GM21825 (cell line): Measurements from ENCODE around the gene TFCP2L1.

Source experiments
- ATAC-seq: cut with Tn5 transposase; IDR thresholded peaks from one replicate; pipeline ENCODE4 v1.9.1; 2021; ENCODE audit warnings: mild to moderate bottlenecking, moderate library complexity; ENCODE audit not compliant: unreplicated experiment

TFCP2L1 gene

DNA sequence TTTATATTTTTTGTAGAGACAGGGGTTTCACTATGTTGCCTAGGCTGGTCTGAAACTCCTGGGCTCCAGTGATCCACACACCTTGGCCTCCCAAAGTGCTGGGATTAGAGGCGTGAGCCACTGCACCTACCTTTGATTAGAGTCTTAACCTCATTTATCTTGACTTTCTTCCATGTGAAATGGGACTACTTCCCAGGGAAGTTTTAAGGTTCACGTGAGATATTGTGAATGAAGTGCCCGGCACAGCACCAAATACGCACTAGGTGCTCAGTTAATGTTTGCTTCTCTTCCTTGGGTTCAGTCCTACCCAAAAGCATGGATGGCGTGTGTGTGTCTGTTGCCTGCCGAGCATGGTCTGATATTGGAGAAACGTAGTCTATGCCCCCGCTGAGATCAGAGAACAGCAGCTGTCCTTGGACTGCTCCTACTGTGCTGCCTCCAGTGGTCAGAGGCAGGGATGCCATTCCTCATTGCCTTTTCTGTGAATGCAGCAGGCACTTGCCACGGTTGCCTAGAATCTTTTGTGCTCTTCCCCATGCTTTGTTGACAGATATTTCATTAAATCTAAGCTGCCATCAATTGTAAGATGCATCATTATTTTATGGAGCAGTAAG is 12.3 kb upstream of the TFCP2L1 start:
- no peak for ATAC-seq

DNA sequence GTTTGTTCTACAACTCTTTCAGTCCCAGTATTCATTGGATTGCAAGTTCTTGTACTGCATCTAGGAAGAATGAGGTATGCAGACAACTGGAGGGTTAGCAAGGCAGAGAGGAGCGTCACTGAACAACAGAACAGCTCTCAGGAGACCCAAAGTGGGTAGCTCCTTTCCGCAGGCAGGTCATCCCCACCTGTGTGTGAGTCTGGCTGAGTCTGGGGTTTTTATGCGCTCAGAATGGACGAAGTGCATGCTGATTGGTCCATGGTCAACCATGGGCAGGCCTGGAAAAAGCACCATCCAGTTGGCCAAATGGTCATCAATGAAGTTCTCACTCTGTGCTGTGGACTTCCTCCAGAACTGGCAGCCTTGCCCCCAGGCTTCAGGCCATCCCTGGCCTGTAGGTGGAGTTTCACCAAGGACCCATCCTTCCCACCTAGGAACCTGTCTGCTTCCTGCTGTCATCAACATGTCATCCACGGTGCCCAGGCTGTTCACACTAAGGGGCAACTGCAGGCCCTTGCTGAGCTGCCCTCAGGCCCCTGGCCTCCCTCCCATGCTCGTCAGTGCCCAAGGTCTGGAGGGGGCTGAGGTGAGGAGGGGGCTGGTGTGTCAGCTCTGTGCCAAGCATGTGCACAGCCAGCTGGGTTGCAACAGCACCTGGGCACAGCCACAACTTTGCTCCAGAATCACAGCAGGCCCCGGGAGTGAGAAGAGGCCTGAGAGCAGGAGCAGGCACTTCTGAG is 11.1 kb upstream of the TFCP2L1 start:
- ATAC-seq = no peak

DNA sequence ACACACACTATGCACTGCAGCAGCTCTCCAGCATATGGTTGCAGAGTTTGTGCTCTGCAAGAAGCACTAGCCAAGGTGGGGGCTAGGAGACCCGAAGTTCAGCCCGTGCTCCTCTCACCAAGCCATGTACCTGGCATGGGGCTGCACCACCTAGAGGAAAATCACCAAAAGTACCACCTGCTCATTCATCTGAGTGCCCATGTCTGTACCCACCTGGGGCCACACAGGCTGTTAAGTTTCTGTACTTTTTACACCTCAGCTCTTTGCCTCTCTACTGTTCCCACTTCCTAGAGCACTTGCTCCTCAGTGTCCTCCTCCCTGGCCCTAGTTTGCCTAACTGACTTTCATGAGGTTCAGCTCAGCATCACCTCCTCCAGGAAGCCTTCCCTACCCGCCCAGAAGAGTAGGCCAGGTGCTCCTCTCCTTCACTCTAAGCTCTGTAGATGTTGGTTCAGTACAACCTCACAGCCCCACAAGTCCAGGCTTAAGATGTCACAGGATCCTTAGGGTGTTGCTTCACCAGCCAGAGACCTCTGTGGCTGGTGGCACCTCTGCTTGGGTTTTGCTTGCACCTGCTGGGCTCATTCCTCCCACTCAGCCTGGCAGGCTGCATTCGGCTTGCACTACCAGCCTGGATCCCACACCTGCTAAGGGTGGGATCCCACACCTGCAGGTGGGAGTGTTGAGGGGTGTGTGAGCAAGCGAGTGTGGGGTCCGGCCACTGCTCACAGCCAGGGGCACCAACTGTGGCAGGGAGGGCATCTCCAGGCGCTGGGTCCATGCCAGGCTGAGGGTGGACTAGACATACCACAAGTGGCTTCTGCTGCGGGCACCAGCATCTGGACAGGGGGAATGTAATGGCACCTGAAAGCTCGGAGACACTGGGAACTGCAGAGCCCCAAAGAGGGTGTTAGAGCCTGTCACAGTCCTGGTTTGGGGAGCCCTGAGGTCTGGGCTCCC is 10.2 kb upstream of the TFCP2L1 start:
- ATAC-seq = no peak

DNA sequence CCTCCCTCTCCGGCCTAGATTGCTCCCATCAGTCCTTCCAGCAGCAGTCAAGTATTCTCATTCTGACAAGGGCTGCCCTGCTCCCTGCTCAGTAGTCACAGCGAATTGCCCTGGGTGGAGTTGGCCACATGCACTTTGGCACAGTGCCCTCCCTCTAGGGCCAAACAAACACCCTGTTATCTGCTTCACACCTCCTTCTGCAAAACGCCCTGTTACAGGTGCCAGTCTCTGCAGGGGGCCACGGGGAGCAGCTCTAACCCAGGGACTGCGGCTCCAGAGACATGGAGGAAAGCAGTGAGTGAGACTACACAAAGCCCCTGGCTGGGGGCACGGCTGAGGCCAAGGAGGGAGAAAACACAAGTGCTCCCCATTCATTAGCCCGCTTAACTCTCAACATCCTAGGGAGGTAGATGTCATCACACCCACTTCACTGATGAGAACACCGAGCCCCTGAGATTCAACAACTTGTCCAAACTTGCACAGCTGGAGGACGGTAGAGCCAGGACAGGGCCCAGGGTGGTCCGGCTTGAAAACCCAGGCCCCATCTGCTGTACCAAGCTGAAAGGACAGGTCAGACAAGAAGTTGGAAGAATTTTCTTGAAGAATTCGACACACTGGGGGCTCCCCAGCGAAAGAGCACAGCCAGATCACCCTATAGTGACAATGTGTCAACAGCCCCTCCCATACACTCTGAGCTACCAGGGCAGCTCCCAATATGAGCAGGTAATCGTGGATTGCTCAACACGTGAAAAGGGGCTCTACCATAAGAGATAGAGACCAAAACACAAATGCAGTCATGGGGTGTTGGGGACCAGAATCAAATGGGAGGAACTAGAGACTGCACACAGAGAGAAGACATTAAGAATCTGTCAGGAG is 8.7 kb upstream of the TFCP2L1 start:
- ATAC-seq = no peak

DNA sequence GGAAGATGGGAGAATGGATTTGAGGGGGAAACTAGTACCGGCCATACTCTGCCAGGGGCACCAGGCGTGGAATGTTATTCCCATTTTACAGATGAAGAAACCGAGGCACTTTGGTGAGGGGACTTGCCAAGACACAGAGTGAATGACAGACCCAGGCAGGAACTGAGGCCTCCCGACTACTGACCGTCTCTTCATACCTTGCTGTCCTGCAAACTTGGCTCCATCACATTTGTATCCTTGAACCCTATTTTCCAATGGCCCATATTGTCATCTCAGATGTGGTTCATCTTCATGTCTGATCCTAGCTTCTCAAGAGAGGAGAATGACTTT is 6.2 kb upstream of the TFCP2L1 start:
- no peak for ATAC-seq

DNA sequence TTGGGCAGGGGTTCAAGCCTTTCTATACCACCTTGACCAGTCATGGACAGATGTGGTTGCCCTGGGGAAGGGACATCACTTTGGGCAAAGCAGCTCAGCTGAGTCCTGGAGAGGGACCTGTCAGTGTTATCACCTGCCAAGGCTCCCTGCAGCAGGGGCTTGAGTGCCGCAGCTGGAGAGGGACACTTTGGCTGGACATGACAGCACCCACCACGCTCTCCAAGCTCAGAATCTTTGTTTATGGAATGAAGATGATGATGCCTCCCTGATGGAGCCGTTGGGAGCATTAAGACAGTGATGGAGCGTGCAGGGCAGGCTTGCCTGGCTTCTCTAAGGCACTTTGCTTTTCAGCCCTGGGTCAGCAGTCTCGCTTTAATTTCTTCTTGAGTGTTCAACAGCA is 4.3 kb upstream of the TFCP2L1 start:
- no peak for ATAC-seq

DNA sequence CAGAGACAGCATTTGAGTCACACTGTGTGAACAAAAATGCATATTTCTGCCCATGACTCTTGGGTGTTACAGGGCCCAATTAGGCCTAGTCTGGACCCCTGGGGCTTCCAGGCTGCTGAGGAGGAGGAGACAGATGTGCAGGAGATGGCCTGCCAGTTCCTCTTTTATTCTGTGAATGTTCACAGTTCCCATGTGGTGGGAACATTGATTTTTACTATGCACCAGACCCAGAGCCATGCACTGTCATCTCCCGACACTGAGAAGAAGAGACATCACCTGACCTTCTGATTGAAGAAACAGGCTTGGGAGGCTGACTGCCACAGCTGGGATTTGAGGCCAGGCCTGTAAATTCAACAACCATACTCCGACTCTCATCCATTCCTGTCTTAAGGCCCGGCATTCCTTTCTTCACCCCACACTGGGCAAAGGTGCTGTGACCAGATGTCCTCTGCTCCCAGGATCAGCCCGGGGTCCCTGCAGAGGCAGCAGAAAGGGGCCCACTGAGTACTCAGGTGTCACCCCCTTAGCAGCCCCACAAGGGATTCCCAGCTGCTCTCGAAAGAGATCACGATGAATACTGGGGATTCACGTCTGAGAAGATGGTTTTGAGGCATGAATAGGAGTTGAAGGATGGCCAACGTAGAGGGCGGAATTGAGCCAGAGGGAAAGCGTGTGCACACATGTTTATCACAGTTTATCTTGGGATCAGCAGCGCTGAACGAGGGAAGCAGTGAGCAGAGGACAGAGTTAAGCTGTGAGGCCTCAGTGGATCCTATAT is 3.6 kb upstream of the TFCP2L1 start:
- no peak for ATAC-seq

DNA sequence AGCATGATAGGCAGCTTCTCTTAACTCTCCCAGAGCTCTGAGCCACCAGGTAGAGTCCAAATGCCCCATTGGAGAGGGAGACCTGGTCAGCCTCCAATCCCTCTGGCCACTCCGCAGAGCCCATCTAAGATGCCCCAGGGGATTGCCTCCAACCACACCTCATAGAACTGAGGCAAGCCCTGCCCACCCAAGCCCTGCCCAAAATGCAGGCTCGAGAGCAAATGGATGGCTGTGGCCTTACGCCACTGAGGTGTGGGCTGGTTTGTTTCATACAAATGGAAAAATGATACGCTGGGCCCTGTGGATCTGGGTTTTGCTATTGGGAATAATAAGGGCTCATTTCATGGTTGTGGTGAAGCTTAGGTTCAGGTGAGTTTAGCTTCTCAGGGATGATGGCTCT is 3.0 kb upstream of the TFCP2L1 start:
- no peak for ATAC-seq

DNA sequence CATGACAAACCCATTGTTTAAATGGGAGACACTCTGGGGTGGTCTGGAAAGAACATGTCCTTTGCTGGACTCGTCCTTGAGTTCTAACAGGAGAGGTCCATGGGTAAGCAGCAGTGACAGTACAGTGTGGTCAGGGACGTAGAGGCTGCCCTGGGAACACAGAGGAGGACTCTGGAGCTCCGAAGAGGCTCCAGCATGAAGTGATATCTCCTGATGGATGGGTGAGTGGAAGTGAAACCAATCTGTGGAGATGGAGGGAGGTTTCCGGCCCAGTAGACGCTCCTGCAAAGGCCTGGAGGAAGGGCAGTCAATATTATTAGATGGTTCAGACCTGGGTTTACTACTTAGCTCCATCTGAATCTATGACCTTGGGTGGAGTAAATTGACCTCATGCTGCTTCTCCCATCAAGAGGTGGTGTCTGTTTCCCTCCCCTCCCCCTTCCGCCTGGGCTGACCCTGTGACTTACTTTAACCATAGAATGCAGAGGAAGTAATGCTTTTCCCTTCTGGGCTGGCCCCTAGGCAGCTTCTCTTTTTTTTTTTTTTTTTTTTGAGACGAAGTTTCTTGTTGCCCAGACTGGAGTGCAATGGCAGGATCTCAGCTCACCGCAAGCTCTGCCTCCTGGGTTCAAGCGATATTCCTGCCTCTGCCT is 2.3 kb upstream of the TFCP2L1 start:
- no peak for ATAC-seq

DNA sequence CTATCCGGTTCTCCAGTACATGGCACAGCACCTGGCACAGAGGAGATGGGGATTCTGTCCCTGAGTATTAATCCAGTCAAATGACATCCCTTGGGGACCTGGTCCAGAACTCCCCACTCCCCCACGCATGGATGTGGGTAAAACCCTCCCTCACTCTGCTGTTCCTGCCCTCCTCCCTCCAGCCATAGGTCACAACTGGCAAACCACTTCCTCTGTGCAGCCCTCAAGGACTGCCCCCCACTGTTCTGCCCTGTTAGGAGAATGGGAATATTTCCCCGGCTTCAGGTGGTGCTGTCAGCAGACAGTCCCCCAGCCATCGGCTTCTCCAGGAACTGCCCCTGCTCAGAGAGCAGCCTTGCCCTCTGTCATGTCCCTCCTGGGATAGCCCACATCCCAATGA is 1.5 kb upstream of the TFCP2L1 start:
- no peak for ATAC-seq

DNA sequence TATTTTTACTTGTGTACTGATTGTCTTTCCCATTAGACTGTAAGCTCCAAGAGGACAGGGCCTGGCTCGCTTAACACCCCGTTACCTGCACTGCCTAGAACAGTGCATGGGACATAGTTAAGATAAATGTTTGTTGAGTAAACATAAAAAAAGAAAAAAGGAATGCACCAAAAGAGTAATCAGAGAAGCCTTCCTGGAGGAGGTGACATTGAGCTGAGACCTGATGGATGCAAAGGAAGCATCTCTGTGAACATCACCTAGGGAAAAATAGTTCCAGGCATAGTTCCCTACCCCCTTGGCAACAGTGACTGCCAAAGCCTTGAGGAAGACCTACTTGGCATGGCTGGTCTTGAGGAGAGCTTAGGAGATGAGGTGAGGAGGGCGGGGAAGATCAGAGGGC is 924 bp upstream of the TFCP2L1 start:
- no peak for ATAC-seq

DNA sequence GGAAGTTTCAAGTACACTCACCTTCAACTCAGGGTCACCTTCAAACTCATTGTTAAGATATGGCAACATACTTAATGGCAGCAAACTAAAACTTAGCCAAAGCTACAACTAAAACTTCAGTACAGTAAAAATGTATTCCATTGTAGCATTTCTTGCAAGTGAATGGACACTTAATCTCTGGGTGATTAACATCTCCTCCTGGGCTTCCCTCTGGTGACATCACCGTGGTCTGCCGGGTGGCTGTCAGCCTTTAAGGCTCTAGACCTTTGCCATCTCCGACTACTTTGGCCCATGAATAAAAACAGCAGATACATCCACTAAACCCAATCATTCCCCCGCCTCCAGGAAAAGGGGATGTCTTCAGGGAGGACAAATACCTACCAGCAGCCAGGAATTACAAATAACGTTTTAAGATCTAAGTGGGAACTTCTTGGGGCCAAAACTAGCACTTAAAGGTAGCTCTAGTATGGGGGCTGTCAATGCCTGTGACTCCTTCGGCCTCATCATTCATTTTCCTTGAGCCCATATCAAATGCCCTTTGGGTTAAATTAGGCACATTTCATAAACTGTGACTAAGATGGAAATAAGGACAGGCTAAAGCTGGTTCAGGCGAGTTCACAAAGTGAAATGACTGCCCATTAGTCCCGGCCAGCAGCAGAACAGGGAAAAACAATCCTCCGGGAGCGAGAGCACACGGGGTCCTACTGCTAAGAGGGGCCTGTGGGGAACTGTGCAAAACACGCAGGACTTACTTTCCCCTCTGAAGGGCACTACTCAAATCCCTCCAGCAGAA is 1.1 kb downstream of the TFCP2L1 start:
- ATAC-seq = no peak

DNA sequence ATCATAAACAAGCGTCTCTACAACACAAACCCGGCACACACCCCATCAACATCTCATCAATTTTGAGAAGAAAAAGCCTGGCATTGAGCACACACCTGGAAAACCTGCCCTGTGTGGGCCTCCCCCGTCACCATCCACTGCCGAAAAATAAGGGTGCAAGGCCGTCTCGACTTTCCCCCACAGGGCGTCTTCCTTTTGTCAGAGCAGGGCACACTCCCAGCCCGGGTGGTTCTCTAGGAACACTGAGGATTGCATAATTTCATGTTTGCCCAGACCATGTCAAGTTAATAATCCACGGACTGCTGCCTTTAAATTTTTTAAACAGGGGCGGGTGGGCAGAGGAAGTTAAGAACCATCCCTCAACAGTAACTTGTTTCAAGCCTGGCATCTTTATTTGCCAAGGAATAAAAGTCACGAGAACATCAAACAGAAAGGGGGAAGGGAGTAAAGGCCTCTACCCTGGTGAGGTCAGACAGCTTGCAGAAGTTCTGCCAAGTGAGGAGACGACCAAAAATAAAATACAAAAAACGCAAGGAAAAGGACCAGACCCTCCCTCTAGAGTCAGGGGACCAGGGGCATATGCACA is 2.1 kb downstream of the TFCP2L1 start:
- ATAC-seq = no peak

DNA sequence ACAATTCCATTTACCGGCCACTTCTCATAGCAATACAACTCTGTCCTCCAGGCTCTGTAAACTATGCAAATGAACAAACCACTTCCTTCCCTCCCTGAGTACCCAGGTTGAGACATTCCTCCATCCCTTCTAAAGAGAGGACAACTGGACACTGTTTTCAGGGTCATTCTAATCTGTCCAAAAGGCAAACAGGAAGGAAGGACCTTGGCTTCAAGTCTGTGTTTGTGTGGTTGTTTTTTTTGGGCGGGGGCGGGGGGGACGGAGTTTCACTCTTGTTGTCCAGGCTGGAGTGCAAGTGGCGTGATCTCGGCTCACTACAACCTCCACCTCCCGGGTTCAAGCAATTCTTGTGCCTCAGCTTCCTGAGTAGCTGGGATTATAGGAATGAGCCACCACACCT is 3.3 kb downstream of the TFCP2L1 start:
- ATAC-seq = no peak

DNA sequence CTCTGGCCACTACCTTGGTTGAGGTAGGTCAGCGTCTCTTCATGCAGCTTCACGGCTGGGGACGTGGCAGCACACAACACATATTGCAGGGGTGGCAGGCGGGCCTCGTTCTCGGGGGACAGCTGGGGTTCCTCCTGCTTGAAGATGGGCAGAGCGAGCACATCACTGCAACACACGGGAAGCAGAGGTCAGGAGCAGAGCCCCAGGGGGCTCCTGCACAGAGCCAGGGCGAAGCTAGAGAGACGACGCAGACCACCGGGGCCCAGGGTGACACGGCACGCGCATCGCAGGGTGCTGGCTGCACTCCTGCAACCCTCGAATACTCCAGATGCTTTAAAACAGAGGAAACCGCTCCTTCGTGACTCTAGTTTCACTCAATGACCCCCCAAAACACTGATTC is 3.9 kb downstream of the TFCP2L1 start:
- no peak for ATAC-seq

DNA sequence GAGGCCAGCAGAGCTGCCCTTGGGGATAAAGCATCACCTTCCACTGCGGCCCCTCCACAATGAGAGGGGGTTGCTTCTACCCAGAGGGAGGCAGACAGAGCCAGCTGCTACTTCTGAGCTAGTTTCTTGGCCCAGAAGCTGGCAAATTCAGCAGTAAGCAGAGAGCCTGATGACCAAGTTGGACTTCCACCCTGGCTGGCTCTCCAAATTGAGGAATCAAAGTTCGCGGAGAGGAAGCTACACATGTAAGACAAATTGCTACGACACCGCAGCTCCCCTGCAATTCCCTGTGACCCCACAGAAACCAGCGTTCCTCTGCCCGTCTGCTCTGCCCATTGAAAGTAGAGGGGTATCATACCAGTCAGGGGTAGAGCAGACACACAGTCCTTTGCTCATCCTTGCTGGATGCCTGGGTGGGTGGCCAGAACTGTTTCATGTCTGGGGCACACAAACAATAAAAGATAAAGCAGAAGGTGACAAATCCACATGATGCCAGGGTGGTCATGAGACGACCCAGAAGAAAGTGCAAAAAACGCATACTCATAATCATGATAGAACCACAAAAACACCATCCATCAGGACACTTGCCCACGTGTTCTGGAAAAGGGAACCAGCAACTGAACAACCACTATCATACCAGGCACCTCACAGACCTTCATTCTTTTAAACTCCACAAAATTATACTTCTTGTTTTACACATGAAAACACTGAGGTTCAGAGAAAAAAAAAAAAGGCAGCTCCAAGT is 5.4 kb downstream of the TFCP2L1 start:
- ATAC-seq = no peak

DNA sequence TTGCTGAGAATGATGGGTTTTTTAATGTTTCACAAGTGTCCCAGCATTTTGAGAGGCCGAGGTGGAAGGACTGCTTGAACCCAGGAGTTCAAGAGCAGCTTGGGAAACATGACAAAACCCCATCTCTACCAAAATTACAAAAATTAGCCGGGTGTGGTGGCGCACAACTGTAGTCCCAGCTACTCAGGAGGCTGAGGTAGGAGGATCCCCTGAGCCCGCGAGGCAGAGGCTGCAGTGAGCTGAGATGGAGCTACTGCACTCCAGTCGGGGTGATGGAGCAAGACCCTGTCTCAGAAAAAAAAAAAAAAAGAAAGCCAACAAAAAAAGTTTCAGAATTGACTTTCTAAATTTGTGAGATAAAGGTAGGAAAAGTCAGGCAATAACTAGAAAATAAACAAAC is 8.7 kb downstream of the TFCP2L1 start:
- no peak for ATAC-seq

DNA sequence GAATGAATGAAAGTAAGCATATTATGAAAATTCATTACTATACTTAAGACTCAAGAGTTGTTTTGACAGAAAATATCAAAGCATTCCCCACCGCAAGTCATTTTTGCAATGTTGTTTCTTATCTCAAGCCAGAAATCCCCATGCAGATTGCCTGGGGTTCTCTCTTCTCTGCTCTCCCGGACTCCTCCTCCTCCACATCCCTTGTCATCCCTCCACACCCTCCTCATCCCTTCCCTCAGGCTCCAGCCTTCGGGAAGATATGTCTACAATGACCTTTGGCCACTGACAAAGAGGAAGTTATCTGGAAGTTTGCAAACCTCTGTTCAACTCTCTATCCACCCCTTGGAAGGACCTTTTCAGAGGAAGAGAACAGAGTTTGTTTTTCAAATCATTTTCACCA is 11.9 kb downstream of the TFCP2L1 start:
- ATAC-seq = no peak
